HepG2 (cell line): Measurements from ENCODE around the gene TMEM86B. TPM values are rescaled to one million over a fixed set of nuclear protein-coding genes. Genes with fewer than 3 reads are reported as not detected.
A peak's percentile ranks its signal among the peaks of the same experiment; 100 is the strongest.

Experiments used
- BHLHE40 ChIP-seq: IDR thresholded peaks from 2 replicates; pipeline ENCODE4 v1.6.1; 2011; ENCODE audit warnings: low read length, improper control_type of control experiment
- CENPT ChIP-seq: sonication (generic); formaldehyde crosslinking; IDR thresholded peaks from 2 replicates; pipeline ENCODE4 v1.8.0; 2022; ENCODE audit warnings: low read depth, mild to moderate bottlenecking, moderate library complexity, missing genetic modification reagents
- CHD4 ChIP-seq: fragments of 200-600 bp; sonication (generic); IDR thresholded peaks from 2 replicates; pipeline ENCODE4 v1.7.0; 2017; ENCODE audit warnings: mild to moderate bottlenecking, low read length, borderline replicate concordance
- HOXA3 ChIP-seq: sonication (generic); formaldehyde crosslinking; IDR thresholded peaks from 2 replicates; pipeline ENCODE4 v1.5.0; 2020; ENCODE audit warnings: missing genetic modification reagents
- IKZF4 ChIP-seq: sonication (generic); formaldehyde crosslinking; IDR thresholded peaks from 2 replicates; pipeline ENCODE4 v1.5.1; 2020; ENCODE audit warnings: borderline replicate concordance, mild to moderate bottlenecking, low read depth, missing genetic modification reagents; ENCODE audit errors: not compliant biosample characterization
- KDM3A ChIP-seq: IDR thresholded peaks from 2 replicates; pipeline ENCODE4 v1.6.1; 2018; ENCODE audit warnings: low read depth, missing compliant biosample characterization
- MEIS1 ChIP-seq: sonication (generic); formaldehyde crosslinking; IDR thresholded peaks from 2 replicates; pipeline ENCODE4 v1.9.0; 2021; ENCODE audit warnings: mild to moderate bottlenecking, missing genetic modification reagents, moderate library complexity, borderline replicate concordance
- MEIS2 ChIP-seq: sonication (generic); formaldehyde crosslinking; IDR thresholded peaks from 2 replicates; pipeline ENCODE4 v1.9.0; 2021; ENCODE audit warnings: mild to moderate bottlenecking, missing genetic modification reagents
- NCOA1 ChIP-seq: sonication (generic); formaldehyde crosslinking; IDR thresholded peaks from 2 replicates; pipeline ENCODE4 v1.9.0; 2021; ENCODE audit warnings: missing genetic modification reagents
- NFE2L1 ChIP-seq: sonication (generic); formaldehyde crosslinking; IDR thresholded peaks from 2 replicates; pipeline ENCODE4 v1.4.0; 2020; ENCODE audit warnings: missing genetic modification reagents, mild to moderate bottlenecking, borderline replicate concordance
- NFE2L2 ChIP-seq: fragments of 150-350 bp; IDR thresholded peaks from 2 replicates; pipeline ENCODE4 v1.6.1; 2014; ENCODE audit warnings: low read length
- PHF21A ChIP-seq: sonication (generic); formaldehyde crosslinking; IDR thresholded peaks from 2 replicates; pipeline ENCODE4 v1.5.0; 2020; ENCODE audit warnings: mild to moderate bottlenecking, missing genetic modification reagents
- RARA ChIP-seq: IDR thresholded peaks from 2 replicates; pipeline ENCODE4 v1.6.1; 2016; ENCODE audit warnings: missing genetic modification reagents, missing compliant biosample characterization
- RNF2 ChIP-seq: fragments of 450-650 bp; conservative IDR thresholded peaks from 2 replicates; pipeline ENCODE4 v1.6.1; 2016; ENCODE audit warnings: low read depth
- ZMYM2 ChIP-seq: sonication (generic); formaldehyde crosslinking; IDR thresholded peaks from 2 replicates; pipeline ENCODE4 v1.8.0; 2022; ENCODE audit warnings: mild to moderate bottlenecking, missing genetic modification reagents
- ZNF329 ChIP-seq: sonication (generic); formaldehyde crosslinking; IDR thresholded peaks from 2 replicates; pipeline ENCODE4 v1.9.0; 2021; ENCODE audit warnings: low read depth, mild to moderate bottlenecking, missing genetic modification reagents
- ZNF331 ChIP-seq: sonication (generic); formaldehyde crosslinking; IDR thresholded peaks from 2 replicates; pipeline ENCODE4 v1.4.0; 2020; ENCODE audit warnings: missing genetic modification reagents
- ZNF432 ChIP-seq: sonication (generic); formaldehyde crosslinking; IDR thresholded peaks from 2 replicates; pipeline ENCODE4 v1.5.0; 2020; ENCODE audit warnings: missing genetic modification reagents, mild to moderate bottlenecking, borderline replicate concordance
- ZNF567 ChIP-seq: sonication (generic); formaldehyde crosslinking; IDR thresholded peaks from 2 replicates; pipeline ENCODE4 v1.8.1; 2023; ENCODE audit warnings: mild to moderate bottlenecking, missing genetic modification reagents, borderline replicate concordance
- ZNF589 ChIP-seq: sonication (generic); formaldehyde crosslinking; conservative IDR thresholded peaks from 2 replicates; pipeline ENCODE4 v1.8.0; 2022; ENCODE audit warnings: mild to moderate bottlenecking, moderate library complexity, missing genetic modification reagents
- ZNF879 ChIP-seq: sonication (generic); formaldehyde crosslinking; IDR thresholded peaks from 2 replicates; pipeline ENCODE4 v1.8.1; 2023; ENCODE audit warnings: missing genetic modification reagents
- polyA plus RNA-seq, 8 experiments: library from polyadenylated mRNA; depleted of rRNA in 3 of 8; stranded (reverse) in 7 of 8; unstranded in 1 of 8; fragments of >200 nt; fragmentation: Illumina TruSeq in 4 of 8; extraction: Trizol in 4 of 8; gene quantifications; 2 replicates each; pipeline versions ENCODE4 v1.2.1 to v1.2.3, GENCODE V29; 2011 to 2016; ENCODE audit warnings: low read depth in 4 of 8, missing spikeins in 1 of 8, mixed read lengths in 1 of 8; ENCODE audit not compliant: insufficient read depth in 1 of 8
- total RNA-seq, 5 experiments: library from RNA; depleted of rRNA; stranded (reverse); fragments of >200 nt; fragmentation: Illumina TruSeq; extraction: Trizol; gene quantifications; 2 replicates each; pipeline ENCODE4 v1.2.3, GENCODE V29; 2016; ENCODE audit warnings: low read depth in 1 of 5
- TF ChIP-seq, protein P1 (sequence below): sonication (generic); formaldehyde crosslinking; IDR thresholded peaks from 2 replicates; pipeline ENCODE4 v1.5.0; 2020; ENCODE audit warnings: missing genetic modification reagents
- TF ChIP-seq, protein P2 (sequence below): sonication (generic); formaldehyde crosslinking; IDR thresholded peaks from 2 replicates; pipeline ENCODE4 v1.4.0; 2020; ENCODE audit warnings: mild to moderate bottlenecking, low read depth, missing genetic modification reagents
- TF ChIP-seq, protein P3 (sequence below): sonication (generic); formaldehyde crosslinking; IDR thresholded peaks from 2 replicates; pipeline ENCODE4 v1.4.0; 2020; ENCODE audit warnings: missing genetic modification reagents
- TF ChIP-seq, protein P4 (sequence below): sonication (generic); formaldehyde crosslinking; conservative IDR thresholded peaks from 2 replicates; pipeline ENCODE4 v1.8.0; 2022; ENCODE audit warnings: low read depth, missing genetic modification reagents

TMEM86B gene
- total and polyA plus RNA-seq, 2 of the 13 experiments (the other 11 are each of a cell fraction or from before 2014, with no cell fraction given), result 7.7 to 9.6 TPM

DNA sequence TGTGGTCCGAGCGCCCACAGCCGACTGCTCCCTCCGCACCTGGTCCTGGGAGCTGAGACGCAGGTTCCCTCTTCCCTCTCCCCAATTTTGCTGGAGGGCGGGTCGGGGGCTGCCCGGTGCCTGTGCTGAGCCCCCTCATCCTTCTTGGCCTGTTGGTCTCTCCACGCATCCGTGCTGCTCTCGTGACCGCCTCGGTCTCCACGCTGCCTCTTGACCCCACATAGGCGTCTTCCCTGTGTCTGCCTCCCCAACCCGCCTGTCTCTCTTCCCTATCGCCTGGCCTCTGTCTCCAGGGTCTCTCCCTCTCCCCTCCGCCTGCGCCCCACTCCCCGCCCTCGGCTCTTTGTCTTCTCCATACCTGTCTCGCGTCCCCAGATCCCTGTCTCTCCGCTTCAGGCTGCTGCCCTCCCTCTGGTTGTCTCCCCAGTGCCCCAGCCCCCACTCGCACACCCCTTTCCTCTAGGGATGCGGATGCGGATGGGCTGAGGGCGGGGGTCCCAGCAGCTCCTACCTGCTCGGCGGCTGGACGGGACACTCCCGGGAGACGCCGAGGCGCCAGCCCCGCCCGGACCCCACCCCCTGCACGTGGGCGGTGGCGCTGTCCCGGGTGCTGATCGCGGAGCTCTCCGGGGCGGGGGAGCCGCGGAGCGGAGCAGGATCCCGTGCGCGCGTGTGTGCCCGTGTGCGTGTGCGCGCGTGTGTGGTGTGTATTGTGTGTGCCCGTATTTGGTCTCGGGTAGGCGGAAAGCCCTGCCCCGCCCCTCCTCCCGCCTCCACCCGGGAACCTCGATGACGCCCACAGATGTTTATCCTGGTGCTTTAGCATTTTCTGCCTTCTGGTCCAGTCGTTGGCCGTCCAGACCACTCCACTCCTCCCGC is 48.7 kb downstream of the TMEM86B start, which contains the start of gene SYT5 (continued):
- TF ChIP-seq, protein P1, sequence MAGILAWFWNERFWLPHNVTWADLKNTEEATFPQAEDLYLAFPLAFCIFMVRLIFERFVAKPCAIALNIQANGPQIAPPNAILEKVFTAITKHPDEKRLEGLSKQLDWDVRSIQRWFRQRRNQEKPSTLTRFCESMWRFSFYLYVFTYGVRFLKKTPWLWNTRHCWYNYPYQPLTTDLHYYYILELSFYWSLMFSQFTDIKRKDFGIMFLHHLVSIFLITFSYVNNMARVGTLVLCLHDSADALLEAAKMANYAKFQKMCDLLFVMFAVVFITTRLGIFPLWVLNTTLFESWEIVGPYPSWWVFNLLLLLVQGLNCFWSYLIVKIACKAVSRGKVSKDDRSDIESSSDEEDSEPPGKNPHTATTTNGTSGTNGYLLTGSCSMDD, result no peak
- TF ChIP-seq, protein P2, sequence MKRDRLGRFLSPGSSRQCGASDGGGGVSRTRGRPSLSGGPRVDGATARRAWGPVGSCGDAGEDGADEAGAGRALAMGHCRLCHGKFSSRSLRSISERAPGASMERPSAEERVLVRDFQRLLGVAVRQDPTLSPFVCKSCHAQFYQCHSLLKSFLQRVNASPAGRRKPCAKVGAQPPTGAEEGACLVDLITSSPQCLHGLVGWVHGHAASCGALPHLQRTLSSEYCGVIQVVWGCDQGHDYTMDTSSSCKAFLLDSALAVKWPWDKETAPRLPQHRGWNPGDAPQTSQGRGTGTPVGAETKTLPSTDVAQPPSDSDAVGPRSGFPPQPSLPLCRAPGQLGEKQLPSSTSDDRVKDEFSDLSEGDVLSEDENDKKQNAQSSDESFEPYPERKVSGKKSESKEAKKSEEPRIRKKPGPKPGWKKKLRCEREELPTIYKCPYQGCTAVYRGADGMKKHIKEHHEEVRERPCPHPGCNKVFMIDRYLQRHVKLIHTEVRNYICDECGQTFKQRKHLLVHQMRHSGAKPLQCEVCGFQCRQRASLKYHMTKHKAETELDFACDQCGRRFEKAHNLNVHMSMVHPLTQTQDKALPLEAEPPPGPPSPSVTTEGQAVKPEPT (CRISPR knock-in tag), result no peak
- TF ChIP-seq HOXA3 (no peak), KDM3A (CRISPR knock-in tag) (no peak), IKZF4 (CRISPR knock-in tag) (no peak), BHLHE40 (peak; percentile 84), MEIS2 (CRISPR knock-in tag) (no peak), NFE2L2 (no peak), ZNF329 (no peak), ZNF879 (CRISPR knock-in tag) (no peak), ZNF432 (CRISPR knock-in tag) (no peak), RNF2 (no peak), ZNF589 (0 out of 2 replicates have a peak, but pooled peaks have one; percentile 64), CHD4 (no peak), ZMYM2 (CRISPR knock-in tag) (no peak), RARA (0 out of 2 replicates have a peak, but pooled peaks have one; percentile 18), ZNF567 (CRISPR knock-in tag) (no peak), CENPT (CRISPR knock-in tag) (no peak), NCOA1 (0 out of 2 replicates have a peak, but pooled peaks have one; percentile 70), NFE2L1 (CRISPR knock-in tag) (no peak), PHF21A (CRISPR knock-in tag) (no peak), MEIS1 (CRISPR knock-in tag) (no peak), ZNF331 (CRISPR knock-in tag) (no peak)
- TF ChIP-seq, protein P3, sequence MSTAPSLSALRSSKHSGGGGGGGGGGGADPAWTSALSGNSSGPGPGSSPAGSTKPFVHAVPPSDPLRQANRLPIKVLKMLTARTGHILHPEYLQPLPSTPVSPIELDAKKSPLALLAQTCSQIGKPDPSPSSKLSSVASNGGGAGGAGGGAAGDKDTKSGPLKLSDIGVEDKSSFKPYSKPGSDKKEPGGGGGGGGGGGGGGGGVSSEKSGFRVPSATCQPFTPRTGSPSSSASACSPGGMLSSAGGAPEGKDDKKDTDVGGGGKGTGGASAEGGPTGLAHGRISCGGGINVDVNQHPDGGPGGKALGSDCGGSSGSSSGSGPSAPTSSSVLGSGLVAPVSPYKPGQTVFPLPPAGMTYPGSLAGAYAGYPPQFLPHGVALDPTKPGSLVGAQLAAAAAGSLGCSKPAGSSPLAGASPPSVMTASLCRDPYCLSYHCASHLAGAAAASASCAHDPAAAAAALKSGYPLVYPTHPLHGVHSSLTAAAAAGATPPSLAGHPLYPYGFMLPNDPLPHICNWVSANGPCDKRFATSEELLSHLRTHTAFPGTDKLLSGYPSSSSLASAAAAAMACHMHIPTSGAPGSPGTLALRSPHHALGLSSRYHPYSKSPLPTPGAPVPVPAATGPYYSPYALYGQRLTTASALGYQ (CRISPR knock-in tag), result no peak
- TF ChIP-seq, protein P4, sequence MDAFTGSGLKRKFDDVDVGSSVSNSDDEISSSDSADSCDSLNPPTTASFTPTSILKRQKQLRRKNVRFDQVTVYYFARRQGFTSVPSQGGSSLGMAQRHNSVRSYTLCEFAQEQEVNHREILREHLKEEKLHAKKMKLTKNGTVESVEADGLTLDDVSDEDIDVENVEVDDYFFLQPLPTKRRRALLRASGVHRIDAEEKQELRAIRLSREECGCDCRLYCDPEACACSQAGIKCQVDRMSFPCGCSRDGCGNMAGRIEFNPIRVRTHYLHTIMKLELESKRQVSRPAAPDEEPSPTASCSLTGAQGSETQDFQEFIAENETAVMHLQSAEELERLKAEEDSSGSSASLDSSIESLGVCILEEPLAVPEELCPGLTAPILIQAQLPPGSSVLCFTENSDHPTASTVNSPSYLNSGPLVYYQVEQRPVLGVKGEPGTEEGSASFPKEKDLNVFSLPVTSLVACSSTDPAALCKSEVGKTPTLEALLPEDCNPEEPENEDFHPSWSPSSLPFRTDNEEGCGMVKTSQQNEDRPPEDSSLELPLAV (CRISPR knock-in tag), result no peak
